HepG2 (cell line): ENCODE results near the gene SPDL1. TPM values are rescaled to one million over a fixed set of nuclear protein-coding genes. Genes with fewer than 3 reads are reported as not detected.

Experiments
- ATAC-seq: fragments of 200-7000 bp; cut with Tn5 transposase; 3 replicates; pipeline ENCODE4 v1.9.1; 2020; ENCODE audit warnings: mild to moderate bottlenecking, moderate library complexity
- BruUV-seq: library from RNA; stranded (reverse); fragments of 400-500 nt; replicated peaks from 2 replicates; lab custom pipeline; 2021; lab: Mats Ljungman, UMichigan
- CTCF ChIA-PET: fragments of 300-600 bp; formaldehyde crosslinking; extraction: SDS; loops from one replicate; lab custom pipeline; 2021; ENCODE audit warnings: low total read pairs, inconsistent platforms, low intra/inter-chr PET ratio; lab: Yijun Ruan, JAX
- POLR2A ChIA-PET: fragments of 350-600 bp; sonication (Branson Sonifier 250); formaldehyde crosslinking; loops from one replicate; lab custom pipeline; 2020; ENCODE audit warnings: antibody characterized with exemption, inconsistent platforms; lab: Yijun Ruan, JAX
- DNase-seq: peaks from one replicate; pipeline ENCODE4 v3.0.0-alpha.2; 2015; ENCODE audit warnings: low spot score
- FAIRE-seq: peaks from 3 replicates; lab custom pipeline; 2011; peaks lifted over from hg19 to GRCh38; lab: Jason Lieb, UNC
- H2AFZ ChIP-seq: one replicate; pipeline ENCODE4 v1.6.1; 2011; ENCODE audit warnings: low read length, inconsistent platforms
- H3K27ac ChIP-seq: fragments of 300-600 bp; 3 replicates; pipeline ENCODE4 v1.8.0; 2011; ENCODE audit warnings: mixed run types, mild to moderate bottlenecking, mixed read lengths, low read length, inconsistent platforms; ENCODE audit not compliant: insufficient read depth; ENCODE audit errors: extremely low read length
- H3K27me3 ChIP-seq, 2 experiments: fragments of 200-600 bp in 1 of 2; 2 replicates in 1 of 2; 3 replicates in 1 of 2; pipeline versions ENCODE4 v1.6.0 to v1.8.0; 2011; ENCODE audit warnings: low read length in 2 of 2, mild to moderate bottlenecking in 2 of 2, moderate library complexity in 2 of 2, inconsistent platforms in 1 of 2; ENCODE audit not compliant: insufficient read depth in 2 of 2, control insufficient read depth in 1 of 2
- H3K36me3 ChIP-seq, 2 experiments: fragments of 200-600 bp in 1 of 2; replicated peaks in 1 of 2; 2 replicates in 1 of 2; 3 replicates in 1 of 2; pipeline versions ENCODE4 v1.5.1 to v1.8.0; 2011; ENCODE audit warnings: low read length in 2 of 2, inconsistent platforms in 1 of 2; ENCODE audit not compliant: insufficient read depth in 2 of 2, control insufficient read depth in 1 of 2
- H3K4me1 ChIP-seq: 2 replicates; pipeline ENCODE4 v1.5.1; 2012; ENCODE audit warnings: low read length, inconsistent platforms; ENCODE audit not compliant: insufficient read depth
- H3K4me2 ChIP-seq: 2 replicates; pipeline ENCODE4 v1.6.0; 2011; ENCODE audit warnings: low read depth, low read length, inconsistent platforms
- H3K4me3 ChIP-seq, 3 experiments: fragments of 200-600 bp in 1 of 3; sonication (generic), shearing (Covaris generic) in 1 of 3; replicated peaks in 1 of 3; 2 replicates each; pipeline ENCODE4 v1.5.1; 2011 to 2016; ENCODE audit warnings: low read length in 3 of 3, inconsistent platforms in 2 of 3, low read depth in 2 of 3, mild to moderate bottlenecking in 2 of 3, control low read depth in 1 of 3, mixed read lengths in 1 of 3; ENCODE audit not compliant: insufficient read depth in 1 of 3
- H3K79me2 ChIP-seq: one replicate; pipeline ENCODE4 v1.6.1; 2011; ENCODE audit warnings: low read length, inconsistent platforms; ENCODE audit not compliant: insufficient read depth
- H3K9ac ChIP-seq: 2 replicates; pipeline ENCODE4 v1.6.0; 2011; ENCODE audit warnings: mild to moderate bottlenecking, low read depth, low read length, inconsistent platforms; ENCODE audit not compliant: insufficient read depth
- H3K9me3 ChIP-seq: 2 replicates; pipeline ENCODE4 v1.5.1; 2012; ENCODE audit warnings: mild to moderate bottlenecking, low read length
- H4K20me1 ChIP-seq: 2 replicates; pipeline ENCODE4 v1.6.0; 2011; ENCODE audit warnings: inconsistent platforms, mild to moderate bottlenecking, low read length, moderate library complexity; ENCODE audit not compliant: insufficient read depth
- ARID4A ChIP-seq: sonication (generic); formaldehyde crosslinking; IDR thresholded peaks from 2 replicates; pipeline ENCODE4 v1.5.0; 2020; ENCODE audit warnings: mild to moderate bottlenecking, missing genetic modification reagents, borderline replicate concordance
- ELF3 ChIP-seq: IDR thresholded peaks from 2 replicates; pipeline ENCODE4 v1.6.1; 2016; ENCODE audit warnings: missing genetic modification reagents, missing compliant biosample characterization
- FOXJ3 ChIP-seq: sonication (generic); formaldehyde crosslinking; IDR thresholded peaks from 2 replicates; pipeline ENCODE4 v1.4.0; 2020; ENCODE audit warnings: missing genetic modification reagents, mild to moderate bottlenecking, borderline replicate concordance
- GATAD1 ChIP-seq: IDR thresholded peaks from 2 replicates; pipeline ENCODE4 v1.6.1; 2016; ENCODE audit warnings: missing genetic modification reagents, missing compliant biosample characterization
- GATAD2A ChIP-seq: IDR thresholded peaks from 2 replicates; pipeline ENCODE4 v1.6.1; 2016
- NAIF1 ChIP-seq: sonication (generic); formaldehyde crosslinking; IDR thresholded peaks from 2 replicates; pipeline ENCODE4 v1.5.0; 2020; ENCODE audit warnings: mild to moderate bottlenecking, missing genetic modification reagents, borderline replicate concordance
- ZFP36L1 ChIP-seq: sonication (generic); formaldehyde crosslinking; IDR thresholded peaks from 2 replicates; pipeline ENCODE4 v1.8.0; 2022; ENCODE audit warnings: mild to moderate bottlenecking, missing genetic modification reagents, moderate library complexity
- ZIK1 ChIP-seq: sonication (generic); formaldehyde crosslinking; IDR thresholded peaks from 2 replicates; pipeline ENCODE4 v1.5.0; 2020; ENCODE audit warnings: mild to moderate bottlenecking, low read depth, missing genetic modification reagents, borderline replicate concordance
- ZNF605 ChIP-seq: sonication (generic); formaldehyde crosslinking; IDR thresholded peaks from 2 replicates; pipeline ENCODE4 v1.8.0; 2022; ENCODE audit warnings: mild to moderate bottlenecking, missing genetic modification reagents
- ZNF639 ChIP-seq: conservative IDR thresholded peaks from 2 replicates; pipeline ENCODE4 v1.6.1; 2018; ENCODE audit warnings: missing genetic modification reagents
- ZNF775 ChIP-seq: sonication (generic); formaldehyde crosslinking; IDR thresholded peaks from 2 replicates; pipeline ENCODE4 v1.4.0; 2020; ENCODE audit warnings: missing genetic modification reagents, mild to moderate bottlenecking, moderate library complexity, borderline replicate concordance
- WGBS: methylation state at CpG from one replicate; pipeline ENCODE4 v1.1.6; 2017; ENCODE audit warnings: low lambda C conversion rate; 5-methylcytosine and 5-hydroxymethylcytosine counted together
- in situ Hi-C: cut with HindIII; loops from 2 replicates; pipeline ENCODE4 v1.10.0; 2017; ENCODE audit warnings: low pct_unique_long_range_greater_than_20kb; ENCODE audit not compliant: extremely low pct_ligation_motif_present
- intact Hi-C: fragments of 100-400 bp; cut with micrococcal nuclease; formaldehyde crosslinking; loops from one replicate; pipeline ENCODE4 v1.10.0; 2022; ENCODE audit not compliant: unreplicated experiment
- polyA plus RNA-seq, 8 experiments: library from polyadenylated mRNA; depleted of rRNA in 3 of 8; stranded (reverse) in 7 of 8; unstranded in 1 of 8; fragments of >200 nt; fragmentation: Illumina TruSeq in 4 of 8; extraction: Trizol in 4 of 8; gene quantifications; 2 replicates each; pipeline versions ENCODE4 v1.2.1 to v1.2.3, GENCODE V29; 2011 to 2016; ENCODE audit warnings: low read depth in 4 of 8, missing spikeins in 1 of 8, mixed read lengths in 1 of 8; ENCODE audit not compliant: insufficient read depth in 1 of 8
- total RNA-seq, 5 experiments: library from RNA; depleted of rRNA; stranded (reverse); fragments of >200 nt; fragmentation: Illumina TruSeq; extraction: Trizol; gene quantifications; 2 replicates each; pipeline ENCODE4 v1.2.3, GENCODE V29; 2016; ENCODE audit warnings: low read depth in 1 of 5
- TF ChIP-seq, protein P1 (sequence below): sonication (generic); formaldehyde crosslinking; IDR thresholded peaks from 2 replicates; pipeline ENCODE4 v1.9.0; 2021; ENCODE audit warnings: mild to moderate bottlenecking, missing genetic modification reagents

SPDL1 gene
- total and polyA plus RNA-seq, 2 of the 13 experiments (the other 11 are each of a cell fraction or from before 2014, with no cell fraction given), result 10.9 to 36.6 TPM

GRCh38 chr5:169538944-169539343 lies 44.6 kb upstream of the SPDL1 start:
- BruUV-seq, result no TSS peak
- Histone ChIP-seq H2AFZ (no peak overlapping the region), H3K4me3 (no peak overlapping the region), H3K9me3 (no peaks in the 10 kb centered on the region), H3K4me2 (no peak overlapping the region), H3K36me3 (no peaks in the 10 kb centered on the region), H3K9ac (no peak overlapping the region), H3K27me3 (no peaks in the 10 kb centered on the region), H3K4me1 (no peaks in the 10 kb centered on the region), H3K79me2 (no peaks in the 10 kb centered on the region), H4K20me1 (no peaks in the 10 kb centered on the region), H3K27ac (no peak overlapping the region)
- FAIRE-seq (no peak), DNase-seq (no peak), ATAC-seq (no peak)
- in situ Hi-C loops, result no loop called here
- ChIA-PET POLR2A (no interaction called here), CTCF (no interaction called here)
- intact Hi-C loops, result no loop called here
- 0% methylated on average over 1 of the region's 1 CpG for WGBS
- TF ChIP-seq ZNF639 (CRISPR knock-in tag) (no peak), GATAD1 (CRISPR knock-in tag) (no peak), ARID4A (CRISPR knock-in tag) (no peak), FOXJ3 (CRISPR knock-in tag) (no peak), ZNF775 (no peak), ZFP36L1 (CRISPR knock-in tag) (no peak), NAIF1 (CRISPR knock-in tag) (no peak), ZNF605 (CRISPR knock-in tag) (no peak), ZIK1 (CRISPR knock-in tag) (no peak), GATAD2A (CRISPR knock-in tag) (no peak), ELF3 (CRISPR knock-in tag) (no peak)
- TF ChIP-seq, protein P1, sequence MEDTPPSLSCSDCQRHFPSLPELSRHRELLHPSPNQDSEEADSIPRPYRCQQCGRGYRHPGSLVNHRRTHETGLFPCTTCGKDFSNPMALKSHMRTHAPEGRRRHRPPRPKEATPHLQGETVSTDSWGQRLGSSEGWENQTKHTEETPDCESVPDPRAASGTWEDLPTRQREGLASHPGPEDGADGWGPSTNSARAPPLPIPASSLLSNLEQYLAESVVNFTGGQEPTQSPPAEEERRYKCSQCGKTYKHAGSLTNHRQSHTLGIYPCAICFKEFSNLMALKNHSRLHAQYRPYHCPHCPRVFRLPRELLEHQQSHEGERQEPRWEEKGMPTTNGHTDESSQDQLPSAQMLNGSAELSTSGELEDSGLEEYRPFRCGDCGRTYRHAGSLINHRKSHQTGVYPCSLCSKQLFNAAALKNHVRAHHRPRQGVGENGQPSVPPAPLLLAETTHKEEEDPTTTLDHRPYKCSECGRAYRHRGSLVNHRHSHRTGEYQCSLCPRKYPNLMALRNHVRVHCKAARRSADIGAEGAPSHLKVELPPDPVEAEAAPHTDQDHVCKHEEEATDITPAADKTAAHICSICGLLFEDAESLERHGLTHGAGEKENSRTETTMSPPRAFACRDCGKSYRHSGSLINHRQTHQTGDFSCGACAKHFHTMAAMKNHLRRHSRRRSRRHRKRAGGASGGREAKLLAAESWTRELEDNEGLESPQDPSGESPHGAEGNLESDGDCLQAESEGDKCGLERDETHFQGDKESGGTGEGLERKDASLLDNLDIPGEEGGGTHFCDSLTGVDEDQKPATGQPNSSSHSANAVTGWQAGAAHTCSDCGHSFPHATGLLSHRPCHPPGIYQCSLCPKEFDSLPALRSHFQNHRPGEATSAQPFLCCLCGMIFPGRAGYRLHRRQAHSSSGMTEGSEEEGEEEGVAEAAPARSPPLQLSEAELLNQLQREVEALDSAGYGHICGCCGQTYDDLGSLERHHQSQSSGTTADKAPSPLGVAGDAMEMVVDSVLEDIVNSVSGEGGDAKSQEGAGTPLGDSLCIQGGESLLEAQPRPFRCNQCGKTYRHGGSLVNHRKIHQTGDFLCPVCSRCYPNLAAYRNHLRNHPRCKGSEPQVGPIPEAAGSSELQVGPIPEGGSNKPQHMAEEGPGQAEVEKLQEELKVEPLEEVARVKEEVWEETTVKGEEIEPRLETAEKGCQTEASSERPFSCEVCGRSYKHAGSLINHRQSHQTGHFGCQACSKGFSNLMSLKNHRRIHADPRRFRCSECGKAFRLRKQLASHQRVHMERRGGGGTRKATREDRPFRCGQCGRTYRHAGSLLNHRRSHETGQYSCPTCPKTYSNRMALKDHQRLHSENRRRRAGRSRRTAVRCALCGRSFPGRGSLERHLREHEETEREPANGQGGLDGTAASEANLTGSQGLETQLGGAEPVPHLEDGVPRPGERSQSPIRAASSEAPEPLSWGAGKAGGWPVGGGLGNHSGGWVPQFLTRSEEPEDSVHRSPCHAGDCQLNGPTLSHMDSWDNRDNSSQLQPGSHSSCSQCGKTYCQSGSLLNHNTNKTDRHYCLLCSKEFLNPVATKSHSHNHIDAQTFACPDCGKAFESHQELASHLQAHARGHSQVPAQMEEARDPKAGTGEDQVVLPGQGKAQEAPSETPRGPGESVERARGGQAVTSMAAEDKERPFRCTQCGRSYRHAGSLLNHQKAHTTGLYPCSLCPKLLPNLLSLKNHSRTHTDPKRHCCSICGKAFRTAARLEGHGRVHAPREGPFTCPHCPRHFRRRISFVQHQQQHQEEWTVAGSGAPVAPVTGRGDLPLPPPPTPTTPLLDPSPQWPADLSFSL, result no peak
